Measurements from ENCODE around the gene MYORG.
"Not testable (repeated sequence)": the region's sequence is repeated elsewhere in the genome, so short reads cannot be mapped to it uniquely, and the experiment has no call there.

Gene MYORG

DNA sequence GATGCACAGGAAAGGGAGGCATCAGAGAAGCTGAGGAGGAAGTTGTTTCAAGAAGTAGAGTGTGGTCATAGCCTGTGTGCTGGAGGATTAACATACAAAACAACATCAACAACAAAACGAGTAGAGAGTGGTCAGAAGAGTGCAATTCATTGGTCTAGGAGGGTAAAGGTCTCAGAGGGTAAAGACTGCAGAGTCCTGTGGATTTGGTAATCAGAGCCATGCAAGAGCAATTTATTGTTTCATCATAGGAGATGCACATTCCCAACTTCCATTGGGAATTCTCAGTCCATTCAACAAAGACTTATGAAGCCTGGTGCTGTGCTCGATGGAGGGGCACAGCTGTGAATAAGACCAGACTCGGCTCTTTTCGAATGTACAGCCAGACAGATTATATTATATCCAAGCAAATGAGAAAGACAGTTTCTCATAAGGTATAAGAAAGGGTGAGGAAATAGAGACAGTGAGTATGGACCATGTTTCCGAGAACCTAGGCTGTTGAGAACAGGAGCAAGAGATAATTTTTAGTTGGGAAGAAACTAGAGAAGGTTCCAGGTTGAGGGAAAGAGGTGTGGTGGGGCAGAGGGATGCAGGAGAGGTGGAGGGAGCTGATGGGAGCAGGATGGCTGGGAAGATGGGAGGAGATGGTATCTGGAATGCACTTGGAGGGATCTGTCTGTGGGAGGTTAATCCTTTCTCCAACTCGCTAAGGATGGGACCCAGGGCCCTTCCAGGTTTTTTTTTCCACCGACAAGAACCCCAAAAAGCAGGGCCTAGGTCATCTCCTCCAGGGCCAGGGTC, 7.9 kb upstream of the MYORG start:
- DNase-seq = no peak

DNA sequence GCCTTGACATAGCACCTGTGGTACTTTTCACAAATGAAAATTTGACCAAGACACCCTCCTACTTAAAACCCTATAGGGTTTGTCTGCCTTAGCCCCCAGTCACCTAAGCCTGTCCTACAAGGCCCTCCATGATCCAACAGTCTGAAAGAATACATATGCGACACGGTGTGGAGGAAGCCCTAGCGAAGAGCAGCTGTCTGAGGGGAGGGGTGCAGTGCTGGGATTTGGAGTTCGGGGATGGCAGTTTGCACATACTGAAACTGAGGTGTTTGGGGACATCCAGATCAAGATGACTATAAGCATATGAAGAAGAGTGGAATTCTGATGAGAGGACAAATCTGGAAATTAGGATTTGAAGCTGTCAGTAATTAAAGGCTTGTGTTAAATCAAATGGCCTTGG, 7.2 kb upstream of the MYORG start:
- no peak for DNase-seq

DNA sequence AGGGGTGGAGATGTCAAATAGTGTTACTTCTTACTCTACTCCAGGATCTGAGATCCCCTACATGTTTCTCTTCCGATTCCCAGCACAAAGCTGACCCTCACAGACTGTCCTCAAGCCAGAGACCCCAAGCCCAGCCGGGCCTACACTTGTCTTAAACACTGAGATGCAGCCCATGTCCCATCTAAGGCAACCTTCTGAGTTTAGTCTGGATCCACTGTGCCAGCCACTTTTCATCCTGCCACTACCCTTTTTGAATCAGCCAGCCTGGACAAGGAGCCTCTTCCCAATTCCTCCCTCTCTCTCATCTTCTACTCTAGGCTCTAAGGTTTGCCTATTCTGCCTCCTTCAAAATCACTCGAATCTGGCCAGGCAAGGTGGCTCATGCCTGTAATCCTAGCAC, 6.2 kb upstream of the MYORG start:
- DNase-seq = no peak

DNA sequence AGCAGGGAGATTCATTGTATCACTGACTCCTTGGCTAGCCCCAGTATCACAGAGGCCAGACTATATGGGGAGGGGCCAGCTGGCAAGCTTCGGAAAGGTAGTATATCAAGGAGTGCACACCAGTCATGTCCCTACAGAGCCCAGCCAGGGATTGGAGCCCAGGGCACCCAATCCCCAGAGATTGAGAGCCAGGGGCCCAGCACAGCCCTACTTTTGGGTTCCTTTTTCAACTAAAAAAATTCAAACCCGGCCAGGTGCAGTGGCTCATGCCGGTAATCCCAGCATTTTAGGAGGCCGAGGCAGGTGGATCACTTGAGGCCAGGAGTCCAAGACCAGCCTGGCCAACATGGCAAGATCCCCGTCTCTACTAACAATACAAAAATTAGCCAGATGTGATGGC, 5.4 kb upstream of the MYORG start:
- DNase-seq = no peak

DNA sequence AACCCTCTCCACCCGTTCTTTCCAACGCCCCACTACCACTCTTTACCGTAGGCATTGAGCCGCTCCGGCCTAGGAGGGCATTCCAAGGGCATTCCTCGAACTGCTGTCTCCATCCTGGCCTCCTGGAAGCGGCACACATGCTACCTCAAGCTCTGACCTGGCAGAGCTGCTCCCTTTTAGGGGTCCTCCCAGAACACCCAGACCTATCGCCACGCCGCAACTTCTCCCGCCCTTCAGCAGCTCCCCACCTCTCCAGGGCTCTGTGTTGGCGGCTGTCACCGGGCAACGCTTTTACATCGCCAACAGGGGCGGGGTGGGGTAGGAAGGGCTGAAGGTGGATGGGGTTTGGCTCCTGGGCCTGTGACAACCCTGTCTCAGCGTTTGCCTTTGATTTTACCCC, 4.6 kb upstream of the MYORG start:
- DNase-seq = peak; percentile 2

DNA sequence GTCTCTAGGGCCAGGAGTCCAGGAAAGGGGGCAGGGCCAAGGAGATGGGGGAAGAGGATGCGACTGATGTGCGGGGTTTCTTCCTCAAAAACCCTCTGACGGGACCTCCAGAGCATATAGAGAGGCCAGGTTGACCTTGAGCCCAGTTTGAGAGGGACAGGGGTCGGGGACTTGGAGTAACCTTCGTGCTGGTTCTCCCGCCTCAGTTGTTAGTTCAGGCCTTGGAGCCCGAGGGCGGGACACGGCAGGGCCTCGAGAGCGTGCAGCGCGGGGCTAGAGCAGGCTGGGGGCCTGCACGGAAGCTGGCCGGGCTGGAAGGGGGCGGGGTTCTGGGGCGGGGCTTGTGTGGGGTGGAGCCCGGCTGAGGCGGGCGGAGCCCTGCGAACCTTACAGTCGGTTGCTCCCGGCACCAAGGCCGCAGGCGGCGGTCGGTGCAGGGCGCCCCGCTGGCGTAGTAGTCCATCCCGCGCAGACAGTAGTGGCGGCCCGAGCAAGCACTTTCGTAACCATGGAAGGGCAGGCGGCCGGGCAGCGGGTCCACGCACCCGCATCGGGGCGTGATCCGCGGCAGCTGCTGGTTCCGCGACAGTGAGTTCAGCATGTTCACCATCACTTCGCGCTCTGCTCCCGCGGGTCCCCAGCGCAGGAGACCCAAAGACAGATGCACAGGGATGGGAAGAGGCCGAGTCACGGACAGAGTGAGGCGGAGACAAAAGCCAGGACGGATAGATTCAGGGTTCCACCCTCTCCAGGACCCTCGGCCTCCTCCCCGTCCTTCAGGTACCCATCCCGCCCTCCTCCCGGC, 4.0 kb upstream of the MYORG start:
- DNase-seq = peak; percentile 65

DNA sequence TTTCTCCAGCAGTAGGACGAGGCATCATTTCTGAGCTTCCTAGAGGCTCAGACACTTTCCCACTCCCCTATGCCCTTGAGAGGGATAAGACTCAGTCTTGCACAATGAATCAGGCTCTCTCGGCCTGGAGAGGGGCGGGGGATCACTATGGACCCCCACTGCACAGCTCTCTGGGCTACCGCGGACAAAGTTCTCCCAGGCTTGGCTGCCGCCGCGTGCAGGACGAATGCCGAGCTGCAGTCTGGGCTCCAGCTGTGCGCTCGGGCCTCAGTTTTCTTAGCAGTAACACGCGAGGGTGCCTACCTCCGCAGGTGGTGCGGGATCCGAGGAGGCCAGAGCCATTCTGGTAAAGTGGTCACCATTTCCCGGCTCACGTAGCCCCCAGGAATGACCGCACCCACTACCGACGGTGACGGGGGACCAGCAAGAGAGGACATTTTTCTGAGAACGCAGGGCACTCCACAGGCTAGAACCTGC, 3.4 kb upstream of the MYORG start:
- DNase-seq = no peak

DNA sequence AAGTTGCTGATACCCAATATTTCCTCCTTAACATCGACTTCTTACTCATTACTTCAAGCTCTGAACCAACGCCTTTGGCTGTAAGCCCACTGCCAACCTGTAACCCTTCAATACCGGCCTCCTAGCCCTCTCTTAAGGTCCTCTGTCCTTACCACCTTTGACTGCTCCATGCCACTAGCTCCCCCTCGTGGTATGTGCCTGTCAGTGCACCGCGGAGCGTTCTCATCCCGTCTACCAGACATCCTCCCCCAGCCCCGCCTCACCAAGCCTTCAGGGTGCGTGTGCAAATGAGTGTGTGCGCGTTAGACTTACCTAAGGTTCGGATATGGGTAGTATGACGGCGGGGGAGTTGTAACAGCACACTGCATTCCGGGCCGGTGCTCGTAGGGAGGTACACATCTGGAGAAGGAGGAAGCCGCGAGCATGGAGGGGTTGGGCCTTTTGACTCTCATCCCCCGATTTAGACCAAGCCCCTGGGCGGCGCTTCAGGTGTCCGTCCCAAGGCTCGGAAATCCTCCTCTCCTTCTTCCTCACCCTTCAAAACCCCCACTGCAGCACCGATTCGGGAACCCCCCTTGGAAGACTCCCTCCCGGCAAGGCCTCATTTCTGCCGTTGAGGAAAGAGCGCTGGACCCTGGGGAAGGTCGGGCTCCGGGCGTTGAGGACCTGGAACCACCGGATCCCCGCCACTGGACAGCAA, 2.8 kb upstream of the MYORG start:
- peak; percentile 91 for DNase-seq

DNA sequence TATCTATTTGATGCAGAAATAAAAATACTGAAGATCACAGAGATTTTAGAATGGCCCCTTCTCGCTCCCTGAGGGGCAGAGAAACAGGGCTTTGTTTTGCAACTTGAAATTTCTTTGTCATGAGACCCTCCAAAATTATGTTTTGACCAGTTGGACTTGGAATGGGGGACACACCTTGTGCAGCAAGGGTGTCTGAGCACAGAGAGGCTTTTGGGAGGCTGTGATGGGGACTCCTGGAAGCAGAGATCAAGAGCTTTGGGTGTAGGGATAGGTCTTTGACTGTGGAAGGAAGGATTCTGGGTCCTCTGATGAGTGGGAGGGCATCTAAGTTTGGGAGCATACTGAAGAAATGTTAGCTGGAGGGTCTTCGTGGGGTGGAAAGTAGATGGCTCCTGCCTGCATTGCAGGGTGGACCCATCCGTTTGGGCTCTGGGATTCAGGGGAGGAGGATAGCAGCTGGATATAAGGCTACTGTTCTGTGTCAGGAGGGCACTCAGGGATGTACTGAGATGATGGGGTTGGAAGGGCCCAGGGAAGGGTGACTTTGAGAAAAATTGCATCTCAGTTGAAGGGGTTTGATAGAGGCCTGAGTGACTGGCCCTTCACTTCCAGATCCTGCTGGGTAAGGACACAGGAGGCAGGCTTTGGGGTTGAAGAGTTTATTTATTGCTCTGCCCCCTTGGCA, 1.8 kb upstream of the MYORG start:
- DNase-seq = no peak

DNA sequence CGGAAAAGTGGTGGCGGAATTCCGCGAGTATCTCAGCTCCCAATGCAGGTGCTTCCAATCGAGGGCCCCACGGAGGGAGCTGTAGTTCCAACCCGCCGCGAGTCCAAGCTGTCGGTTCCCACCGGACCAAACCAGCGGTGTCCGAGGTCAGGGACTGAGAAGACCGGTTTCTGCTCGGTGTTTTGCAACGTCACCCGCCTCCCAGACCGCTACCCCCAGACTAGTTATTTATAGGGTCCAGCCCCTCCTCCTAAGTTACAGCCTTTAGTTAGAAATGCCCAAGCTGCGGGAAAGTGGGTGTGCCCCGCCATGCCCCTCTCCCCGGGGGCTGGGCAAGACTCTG, 677 bp upstream of the MYORG start:
- no peak for DNase-seq

DNA sequence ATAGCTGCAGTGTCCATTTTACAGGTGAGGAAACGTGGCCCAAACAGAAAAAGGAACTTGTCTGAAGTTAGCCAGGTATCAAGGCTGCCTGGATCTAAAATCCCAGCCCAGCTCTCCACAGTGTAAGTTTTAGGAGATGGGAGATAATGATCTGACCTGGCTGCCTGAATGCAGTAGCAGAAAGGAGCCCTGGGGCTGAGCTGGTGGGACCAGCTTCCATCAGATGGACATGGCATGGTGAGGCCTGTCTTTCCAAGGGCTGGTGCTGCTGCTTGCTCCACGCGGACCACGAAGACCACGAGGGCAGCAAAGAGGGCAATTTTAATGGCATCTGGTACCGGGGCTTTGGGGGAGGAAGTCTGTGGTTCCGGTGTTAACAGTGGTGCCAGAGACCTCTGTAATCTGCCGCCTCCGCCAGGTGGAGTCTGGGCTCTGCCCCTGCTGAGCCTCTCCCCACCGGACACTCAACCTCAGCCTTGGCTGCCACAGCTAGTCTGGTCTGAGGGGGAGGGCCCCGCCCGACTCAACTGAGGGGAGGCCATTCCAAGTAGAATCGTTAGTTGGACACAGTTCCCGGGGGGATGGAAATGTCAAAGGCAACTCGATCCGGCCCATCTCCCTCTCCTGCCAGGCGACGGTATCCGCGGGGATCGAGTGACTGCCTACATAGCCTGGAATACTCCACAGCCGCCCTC, 650 bp downstream of the MYORG start:
- peak; percentile 43 for DNase-seq

DNA sequence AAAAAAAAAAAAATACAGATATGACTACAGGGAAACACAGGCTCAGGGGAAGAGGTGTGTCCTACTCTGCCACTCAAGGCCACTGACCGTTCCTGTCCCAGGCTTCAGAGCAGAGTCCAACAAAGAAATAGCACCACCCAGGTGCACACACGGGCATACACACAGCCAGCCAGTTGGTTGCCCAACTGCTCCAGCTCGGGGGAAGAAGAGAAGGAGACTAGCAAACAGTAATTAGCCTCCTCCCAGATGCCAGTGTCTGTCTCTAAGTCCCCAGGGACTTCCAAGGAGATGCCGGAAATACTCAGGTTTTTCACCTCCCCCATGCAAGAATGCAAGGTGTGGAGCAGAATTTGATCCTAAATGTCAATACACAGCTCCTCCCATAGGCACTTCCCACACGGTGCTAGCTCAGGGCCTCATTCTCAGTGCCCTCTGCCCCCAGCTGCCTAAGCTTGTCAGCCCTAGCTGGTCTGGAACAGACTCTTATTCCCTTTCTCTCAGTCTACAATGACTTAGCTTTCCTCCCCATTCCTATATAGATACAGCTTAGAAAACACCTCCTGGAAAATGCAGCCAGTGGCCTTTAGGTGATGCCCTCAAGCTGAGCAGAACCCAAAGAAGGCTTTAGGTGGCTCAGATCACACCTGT, 1.7 kb downstream of the MYORG start:
- DNase-seq = no peak

DNA sequence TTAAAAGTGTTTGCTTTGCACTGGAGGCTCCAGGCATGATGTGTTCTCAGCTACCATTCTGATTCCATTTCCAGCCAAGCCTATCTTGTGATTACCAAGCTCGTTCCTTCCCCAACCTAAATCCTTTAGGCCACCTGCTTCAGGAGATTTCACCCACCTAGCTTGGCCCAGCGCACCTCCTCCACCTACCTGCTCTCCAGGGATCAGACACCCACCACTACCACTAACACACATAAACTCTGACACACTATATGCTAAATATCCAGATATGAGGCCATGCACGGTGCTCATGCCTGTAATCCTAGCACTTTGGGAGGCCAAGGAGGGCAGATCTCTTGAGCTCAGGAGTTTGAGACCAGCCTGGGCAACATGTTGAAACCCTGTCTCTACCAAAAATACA, 2.4 kb downstream of the MYORG start:
- no peak for DNase-seq

DNA sequence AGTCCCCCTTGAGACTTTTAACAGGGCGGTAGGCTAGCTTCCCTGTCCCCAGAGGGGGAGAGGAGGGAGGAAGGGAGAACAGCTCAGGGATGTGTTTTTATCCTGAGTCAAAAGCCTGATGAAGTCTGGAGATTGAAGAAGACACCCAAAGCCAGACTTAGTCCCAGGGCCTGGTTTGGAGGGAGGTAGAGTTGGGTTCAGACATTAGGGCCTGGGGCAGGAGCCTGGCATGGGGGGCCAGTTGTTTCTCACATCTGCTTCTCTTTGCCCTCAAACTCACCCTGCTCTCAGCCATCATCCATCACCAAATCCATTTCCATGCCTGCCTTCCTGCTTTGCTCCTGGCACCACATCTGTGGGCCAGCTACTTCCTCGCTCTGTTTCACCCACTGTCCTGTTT, 2.9 kb downstream of the MYORG start:
- no peak for DNase-seq

DNA sequence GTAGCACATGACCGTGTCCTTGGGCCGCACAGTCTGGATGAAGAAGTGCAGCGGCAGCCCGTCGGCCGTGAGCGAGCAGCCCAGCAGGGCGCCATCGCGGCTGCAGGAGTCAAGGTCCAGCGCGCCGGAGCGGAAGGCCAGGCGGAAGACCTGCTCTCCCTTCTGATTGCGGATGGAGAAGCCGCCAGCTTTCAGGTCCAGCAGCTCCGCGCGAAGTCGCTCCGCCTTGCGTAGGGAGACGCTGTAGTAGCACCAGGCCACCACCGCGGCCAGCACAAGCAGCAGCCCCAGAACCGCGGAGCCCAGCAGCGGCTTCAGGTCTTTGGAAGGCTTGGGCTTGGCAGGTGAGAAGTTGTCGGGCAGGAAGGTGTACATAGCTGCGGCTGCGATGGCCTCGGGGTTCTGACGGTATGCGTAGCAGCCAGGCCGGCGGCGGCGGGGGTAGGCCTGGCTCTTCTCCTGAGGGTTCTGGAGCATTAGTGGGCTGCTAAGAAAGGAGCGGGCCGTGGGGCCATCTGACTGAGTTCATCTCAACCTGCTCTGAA, 4.2 kb downstream of the MYORG start:
- DNase-seq = no peak

DNA sequence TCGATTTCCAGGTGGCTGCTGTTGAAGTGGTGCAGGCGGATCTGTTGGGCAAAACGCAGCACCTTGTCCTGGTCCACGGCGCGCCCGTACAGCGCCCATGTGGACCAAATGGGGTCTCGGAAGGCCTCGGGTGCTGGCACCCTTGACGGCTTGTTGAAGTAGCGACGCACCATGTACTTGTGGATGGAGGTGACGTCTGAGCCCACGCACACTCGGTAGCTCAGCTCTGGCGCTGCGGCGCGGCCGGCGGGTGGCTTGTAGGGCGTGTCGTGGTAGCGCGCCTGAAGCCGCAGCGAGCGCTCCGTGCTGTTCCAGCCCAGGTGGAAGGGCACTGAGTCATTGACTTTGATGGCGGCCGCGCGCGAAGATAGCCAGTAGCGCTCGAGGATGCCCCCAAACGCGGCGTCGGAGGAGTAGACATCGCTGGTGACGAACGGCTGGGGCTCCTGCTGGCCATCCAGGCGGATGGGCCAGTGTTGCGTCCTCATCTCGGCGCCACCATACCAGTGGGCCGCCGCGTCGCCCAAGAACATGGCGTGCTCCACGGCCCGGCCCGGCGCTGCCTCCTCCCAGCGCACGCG, 4.7 kb downstream of the MYORG start:
- no peak for DNase-seq

DNA sequence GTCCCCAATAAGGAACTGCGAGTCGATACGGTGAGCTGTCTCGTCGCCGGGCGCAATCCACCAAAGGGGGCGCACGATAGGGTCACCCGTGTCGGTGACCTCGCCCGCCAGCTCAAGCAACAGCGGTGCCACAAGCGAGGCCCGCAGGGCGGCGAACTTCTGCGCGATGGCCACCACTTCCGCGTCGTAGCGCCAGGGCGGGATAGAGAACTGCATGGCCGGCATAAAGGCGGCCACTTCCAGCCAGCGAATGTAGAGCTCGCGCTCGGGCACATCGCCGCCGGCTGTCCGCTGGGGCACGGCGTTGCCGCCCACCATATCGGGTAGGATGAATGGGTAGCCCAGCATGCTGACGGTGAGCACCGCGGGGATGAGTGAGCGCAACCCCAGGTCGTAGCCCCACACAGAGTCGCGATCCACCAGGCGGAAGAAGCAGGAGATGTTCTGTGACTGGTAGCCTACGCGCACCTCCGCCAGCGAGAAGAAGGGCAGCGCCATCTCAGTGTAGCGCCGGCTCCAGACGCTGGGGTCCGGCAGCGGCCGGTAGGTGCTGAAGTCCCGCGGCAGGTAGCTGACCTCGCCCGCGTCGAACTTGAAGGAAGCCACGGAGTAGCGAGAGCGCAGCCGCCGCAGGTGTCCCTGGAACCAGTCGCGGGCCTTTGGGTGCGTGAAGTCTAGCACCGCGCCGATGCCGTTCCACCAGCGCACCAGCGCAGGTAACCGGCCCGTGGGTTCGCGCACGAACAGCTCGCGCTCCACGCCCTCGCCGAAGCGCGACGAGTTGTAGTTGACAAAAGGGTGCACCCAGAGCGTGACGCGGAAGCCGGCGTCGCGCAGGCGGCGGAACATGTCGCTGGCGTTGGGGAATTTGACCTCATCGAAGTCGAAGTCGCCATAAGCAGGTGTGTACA, 5.5 kb downstream of the MYORG start:
- peak; percentile 8 for DNase-seq

DNA sequence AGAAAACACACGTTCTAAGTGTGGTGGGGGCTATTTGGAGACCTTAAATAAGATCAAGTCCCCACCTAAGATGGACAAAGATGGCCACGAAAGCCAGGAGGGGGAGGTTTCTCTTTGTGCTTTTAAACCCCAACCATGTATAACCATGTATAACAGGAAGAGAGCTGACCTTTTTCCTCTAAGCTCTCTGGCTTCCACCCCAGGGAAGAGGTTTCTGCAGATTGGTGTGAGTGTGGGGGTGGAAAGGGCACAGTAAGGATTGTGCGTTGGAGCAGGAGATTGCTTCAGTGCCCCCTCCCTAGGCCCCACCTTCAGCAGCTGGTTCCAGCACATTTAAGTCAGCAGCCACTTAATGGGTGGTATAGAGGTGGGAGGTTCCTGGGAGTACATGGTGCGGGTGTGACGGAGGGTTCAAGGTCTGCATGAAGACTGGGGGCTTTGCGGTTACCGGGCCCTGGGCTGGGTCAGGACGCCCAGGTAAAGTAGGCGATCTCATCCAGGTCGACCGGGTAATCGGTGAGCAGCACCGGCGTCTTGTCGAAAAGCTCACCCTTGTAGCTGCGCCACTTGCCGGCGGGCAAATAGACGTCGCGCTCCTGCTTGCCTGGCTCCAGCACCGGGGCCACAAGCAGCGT, 6.2 kb downstream of the MYORG start:
- DNase-seq = no peak

DNA sequence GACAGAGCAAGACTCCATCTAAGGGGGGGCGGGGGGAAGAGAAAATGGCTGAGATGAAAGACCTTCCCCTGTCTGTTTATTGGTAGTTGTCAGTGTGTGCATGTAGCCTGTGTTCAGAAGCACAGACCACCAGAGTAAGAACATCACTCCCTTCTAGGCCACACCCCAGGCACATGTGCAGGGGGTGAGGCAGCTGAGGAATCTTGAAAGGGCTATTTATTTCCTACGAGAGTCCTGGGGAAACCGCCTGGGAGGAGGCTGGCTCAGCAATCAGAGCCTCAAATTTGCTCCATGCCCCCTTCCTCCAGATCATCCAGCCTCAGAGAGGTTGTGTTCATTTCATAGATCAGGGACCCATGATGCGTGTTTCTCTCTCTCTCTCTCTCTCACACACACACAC, 7.1 kb downstream of the MYORG start:
- no peak for DNase-seq

DNA sequence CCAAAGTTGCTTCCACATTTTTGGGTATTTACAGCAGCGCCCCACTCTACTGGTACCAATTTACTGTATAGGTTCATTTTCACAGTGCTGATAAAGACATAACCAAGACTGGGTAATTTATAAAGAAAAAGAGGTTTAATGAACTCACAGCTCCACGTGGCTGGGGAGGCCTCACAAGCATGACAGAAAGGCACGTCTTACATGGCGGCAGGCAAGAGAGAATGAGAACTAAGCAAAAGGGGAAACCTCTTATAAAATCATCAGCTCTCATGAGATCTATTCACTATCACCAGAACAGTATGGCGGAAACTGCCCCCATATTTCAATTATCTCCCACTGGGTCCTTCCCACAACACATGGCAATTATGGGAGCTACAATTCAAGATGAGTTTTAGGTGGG, 7.9 kb downstream of the MYORG start:
- not testable (repeated sequence) for DNase-seq

All from CD4-positive, alpha-beta T cell treated with Interleukin-4 for 4 hours (primary cell).